GM12878 (cell line): ENCODE results near the gene A3GALT2. TPM values are rescaled to one million over a fixed set of nuclear protein-coding genes. Genes with fewer than 3 reads are reported as not detected.

ENCODE experiments used
- ATAC-seq: fragments of 200-7000 bp; cut with Tn5 transposase; 3 replicates; pipeline ENCODE4 v1.9.1; 2020; ENCODE audit warnings: mild to moderate bottlenecking, moderate library complexity
- BruUV-seq: library from RNA; stranded (reverse); fragments of 400-500 nt; replicated peaks from 2 replicates; lab custom pipeline; 2021; lab: Mats Ljungman, UMichigan
- CTCF ChIA-PET: fragments of 300-600 bp; sonication (Branson Sonifier 250); formaldehyde crosslinking; extraction: SDS; loops from one replicate; lab custom pipeline; 2021; ENCODE audit warnings: inconsistent platforms; lab: Yijun Ruan, JAX
- POLR2A ChIA-PET: fragments of 350-600 bp; formaldehyde crosslinking; extraction: SDS; loops from one replicate; lab custom pipeline; 2021; ENCODE audit warnings: inconsistent platforms; lab: Charles Lee
- RAD21 ChIA-PET: fragments of 300-600 bp; sonication (Branson Sonifier 250); formaldehyde crosslinking; loops from one replicate; lab custom pipeline; 2023; ENCODE audit warnings: antibody characterized with exemption; ENCODE audit not compliant: unreplicated experiment; lab: Charles Lee
- SMC1A ChIA-PET: fragments of 300-600 bp; sonication (Branson Sonifier 250); formaldehyde crosslinking; loops from one replicate; lab custom pipeline; 2023; ENCODE audit not compliant: unreplicated experiment, uncharacterized antibody; lab: Charles Lee
- DNase-seq: peaks from one replicate; pipeline ENCODE4 v3.0.0-alpha.2; 2011; ENCODE audit warnings: low read depth, low spot score
- FAIRE-seq: peaks from 3 replicates; lab custom pipeline; 2011; peaks lifted over from hg19 to GRCh38; lab: Jason Lieb, UNC
- H2AFZ ChIP-seq: 2 replicates; pipeline ENCODE4 v1.6.0; 2011; ENCODE audit warnings: low read depth, low read length, control low read depth; ENCODE audit not compliant: control insufficient read depth
- H3K27ac ChIP-seq: 2 replicates; pipeline ENCODE4 v1.5.1; 2011; ENCODE audit warnings: control low read depth; ENCODE audit not compliant: control insufficient read depth, insufficient read depth
- H3K27me3 ChIP-seq, 2 experiments: replicated peaks in 1 of 2; 2 replicates each; pipeline versions ENCODE4 v1.6.0 to v1.6.1; 2011; ENCODE audit warnings: low read length in 1 of 2; ENCODE audit not compliant: control insufficient read depth in 2 of 2, insufficient read depth in 2 of 2
- H3K36me3 ChIP-seq, 2 experiments: 2 replicates each; pipeline ENCODE4 v1.5.1; 2011; ENCODE audit warnings: low read length in 1 of 2; ENCODE audit not compliant: control insufficient read depth in 2 of 2, insufficient read depth in 2 of 2
- H3K4me1 ChIP-seq: 2 replicates; pipeline ENCODE4 v1.6.1; 2011; ENCODE audit warnings: mild to moderate bottlenecking, low read length, moderate library complexity, mixed read lengths; ENCODE audit not compliant: control insufficient read depth, insufficient read depth
- H3K4me2 ChIP-seq: 2 replicates; pipeline ENCODE4 v1.6.0; 2011; ENCODE audit warnings: control low read depth; ENCODE audit not compliant: control insufficient read depth, insufficient read depth
- H3K4me3 ChIP-seq: fragments of 200-600 bp; sonication (generic); 2 replicates; pipeline ENCODE4 v1.5.1; 2016
- H3K79me2 ChIP-seq: 2 replicates; pipeline ENCODE4 v1.6.0; 2011; ENCODE audit warnings: low read length; ENCODE audit not compliant: control insufficient read depth, insufficient read depth
- H3K9ac ChIP-seq: 2 replicates; pipeline ENCODE4 v1.8.0; 2011; ENCODE audit warnings: low read length, control low read depth, mixed read lengths; ENCODE audit not compliant: control insufficient read depth, insufficient read depth
- H3K9me3 ChIP-seq: replicated peaks from 3 replicates; pipeline ENCODE4 v1.5.1; 2011; ENCODE audit warnings: mild to moderate bottlenecking, low read length; ENCODE audit not compliant: control insufficient read depth, insufficient read depth
- H4K20me1 ChIP-seq: 2 replicates; pipeline ENCODE4 v1.6.0; 2011; ENCODE audit not compliant: control insufficient read depth, insufficient read depth
- CBFB ChIP-seq: IDR thresholded peaks from 2 replicates; pipeline ENCODE4 v1.6.1; 2016; ENCODE audit warnings: antibody characterized with exemption, low read depth
- IKZF2 ChIP-seq, 2 experiments: fragments of 450-650 bp; IDR thresholded peaks; 2 replicates each; pipeline ENCODE4 v1.6.1; 2017; ENCODE audit warnings: mild to moderate bottlenecking in 2 of 2, moderate library complexity in 2 of 2
- MYC ChIP-seq: IDR thresholded peaks from 2 replicates; pipeline ENCODE4 v1.6.1; 2011; ENCODE audit warnings: mild to moderate bottlenecking, low read length, moderate library complexity, inconsistent platforms; ENCODE audit not compliant: insufficient read depth, insufficient replicate concordance, insufficient read length, severe bottlenecking
- POLR2A ChIP-seq: IDR thresholded peaks from 2 replicates; pipeline ENCODE4 v1.6.1; 2011; ENCODE audit warnings: low read depth, mild to moderate bottlenecking, low read length
- USF2 ChIP-seq: IDR thresholded peaks from 2 replicates; pipeline ENCODE4 v1.6.1; 2011; ENCODE audit warnings: low read depth, low read length, improper control_type of control experiment, borderline replicate concordance
- ZBED1 ChIP-seq: IDR thresholded peaks from 2 replicates; pipeline ENCODE4 v1.6.1; 2016; ENCODE audit warnings: borderline replicate concordance
- ZNF384 ChIP-seq: IDR thresholded peaks from 2 replicates; pipeline ENCODE4 v1.6.1; 2012; ENCODE audit warnings: low read depth, mild to moderate bottlenecking, low read length, improper control_type of control experiment, borderline replicate concordance
- ZNF622 ChIP-seq: fragments of 450-650 bp; IDR thresholded peaks from 2 replicates; pipeline ENCODE4 v1.6.1; 2017; ENCODE audit warnings: mild to moderate bottlenecking, inconsistent platforms
- WGBS: methylation state at CpG from one replicate; pipeline ENCODE4 v1.1.6; 2016; ENCODE audit warnings: low lambda C conversion rate; ENCODE audit not compliant: insufficient replicate concordance, insufficient coverage; ENCODE audit errors: missing lambda C conversion rate; 5-methylcytosine and 5-hydroxymethylcytosine counted together
- in situ Hi-C: fragments of 300-500 bp; cut with MboI; formaldehyde crosslinking; loops from 9 replicates; pipeline ENCODE4 v1.14.3; 2018; ENCODE audit warnings: mixed read lengths
- intact Hi-C: fragments of 100-400 bp; cut with micrococcal nuclease; formaldehyde crosslinking; loops from one replicate; pipeline ENCODE4 v1.14.2; 2022; ENCODE audit not compliant: unreplicated experiment
- polyA plus RNA-seq, 11 experiments: library from polyadenylated mRNA; depleted of rRNA in 4 of 11; unstranded in 6 of 11; stranded (reverse) in 5 of 11; fragments of >200 nt; fragmentation: Nextera tagmentation in 4 of 11; fragmentation: Illumina TruSeq in 1 of 11; extraction: Ambion mirVana in 4 of 11; extraction: Trizol in 1 of 11; gene quantifications; 1 replicate in 1 of 11; 2 replicates in 10 of 11; pipeline versions ENCODE4 v1.2.1 to v1.2.3, GENCODE V29; 2011 to 2016; ENCODE audit warnings: inconsistent platforms in 2 of 11, missing spikeins in 2 of 11, low read depth in 1 of 11
- total RNA-seq, 4 experiments: library from RNA; depleted of rRNA in 3 of 4; stranded (reverse); fragments of >200 nt in 3 of 4; fragmentation: Illumina TruSeq in 1 of 4; extraction: Trizol in 1 of 4; gene quantifications; 2 replicates each; pipeline versions ENCODE4 v1.2.1 to v1.2.3, GENCODE V29; 2013 to 2021
- TF ChIP-seq, protein P1 (sequence below): fragments of 450-650 bp; IDR thresholded peaks from 2 replicates; pipeline ENCODE4 v1.6.1; 2017; ENCODE audit warnings: mild to moderate bottlenecking

Gene A3GALT2
- total and polyA plus RNA-seq, 10 of the 15 experiments (the other 5 are each of a cell fraction or from before 2014, with no cell fraction given), result not detected

GRCh38 chr1:33327587-33328325 is 6.9 kb upstream of the A3GALT2 start:
- Histone ChIP-seq H3K9me3 (no peaks in the 10 kb centered on the region), H3K27ac (no peak overlapping the region), H2AFZ (no peak overlapping the region), H3K36me3 (peaks cover 21 to 36% of the 10 kb centered on the region in 2 experiments), H3K27me3 (no peaks in the 10 kb centered on the region), H3K4me3 (no peak overlapping the region), H4K20me1 (no peaks in the 10 kb centered on the region), H3K4me1 (no peaks in the 10 kb centered on the region), H3K79me2 (no peaks in the 10 kb centered on the region; the same call in 1 of the 2 replicates), H3K4me2 (no peak overlapping the region), H3K9ac (no peak overlapping the region)
- ATAC-seq (no peak), DNase-seq (no peak), FAIRE-seq (no peak)
- RAD21 ChIA-PET, result no interaction called here
- in situ Hi-C loops, result no loop called here
- TF ChIP-seq POLR2A, result no peak
- intact Hi-C loops, result no loop called here
- SMC1A ChIA-PET, result no interaction called here
- POLR2A ChIA-PET, result no interaction called here
- no TSS peak for BruUV-seq
- WGBS, result 86% methylated on average over 9 of the region's 9 CpGs
- CTCF ChIA-PET, result no interaction called here

DNA sequence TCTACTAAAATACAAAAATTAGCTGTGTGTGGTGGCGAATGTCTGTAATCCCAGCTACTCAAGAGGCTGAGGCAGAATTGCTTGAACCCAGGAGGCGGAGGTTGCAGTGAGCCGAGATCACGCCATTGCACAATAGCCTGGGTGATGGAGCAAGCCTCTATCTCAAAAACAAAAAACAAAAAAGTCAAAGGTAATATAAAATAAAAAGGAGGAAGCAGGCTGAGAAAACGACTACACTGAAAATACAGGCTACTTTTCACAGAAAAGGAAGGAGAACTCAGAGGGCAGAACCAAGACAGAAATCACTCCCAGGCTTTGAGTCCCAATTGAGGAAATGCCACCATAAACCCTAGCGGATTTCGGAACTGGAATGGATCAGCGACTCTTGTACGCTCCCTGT is 5.9 kb upstream of the A3GALT2 start:
- no peak for DNase-seq
- TF ChIP-seq, protein P1, sequence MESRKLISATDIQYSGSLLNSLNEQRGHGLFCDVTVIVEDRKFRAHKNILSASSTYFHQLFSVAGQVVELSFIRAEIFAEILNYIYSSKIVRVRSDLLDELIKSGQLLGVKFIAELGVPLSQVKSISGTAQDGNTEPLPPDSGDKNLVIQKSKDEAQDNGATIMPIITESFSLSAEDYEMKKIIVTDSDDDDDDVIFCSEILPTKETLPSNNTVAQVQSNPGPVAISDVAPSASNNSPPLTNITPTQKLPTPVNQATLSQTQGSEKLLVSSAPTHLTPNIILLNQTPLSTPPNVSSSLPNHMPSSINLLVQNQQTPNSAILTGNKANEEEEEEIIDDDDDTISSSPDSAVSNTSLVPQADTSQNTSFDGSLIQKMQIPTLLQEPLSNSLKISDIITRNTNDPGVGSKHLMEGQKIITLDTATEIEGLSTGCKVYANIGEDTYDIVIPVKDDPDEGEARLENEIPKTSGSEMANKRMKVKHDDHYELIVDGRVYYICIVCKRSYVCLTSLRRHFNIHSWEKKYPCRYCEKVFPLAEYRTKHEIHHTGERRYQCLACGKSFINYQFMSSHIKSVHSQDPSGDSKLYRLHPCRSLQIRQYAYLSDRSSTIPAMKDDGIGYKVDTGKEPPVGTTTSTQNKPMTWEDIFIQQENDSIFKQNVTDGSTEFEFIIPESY, result no peak
- no peak for TF ChIP-seq ZNF622
- TF ChIP-seq CBFB, result no peak
- no peak for TF ChIP-seq USF2
- no peak for TF ChIP-seq ZBED1
- TF ChIP-seq ZNF384, result no peak
- no peak for TF ChIP-seq IKZF2 (IDR thresholded peaks at IDR 0.05)
- no peak for TF ChIP-seq MYC

More for the DNA sequence above, 5.9 kb upstream of the A3GALT2 start:
- no peak overlapping the region for H3K9ac ChIP-seq
- peaks cover 17 to 31% of the 10 kb centered on the region in 2 experiments; a peak in 3 of 4 replicates for H3K36me3 ChIP-seq
- in situ Hi-C loops (no loop called here), intact Hi-C loops (no loop called here)
- H3K79me2 ChIP-seq, result no peaks in the 10 kb centered on the region
- H3K27ac ChIP-seq, result no peak overlapping the region
- H3K9me3 ChIP-seq, result no peaks in the 10 kb centered on the region
- H3K4me2 ChIP-seq, result no peak overlapping the region
- ChIA-PET RAD21 (no interaction called here), SMC1A (no interaction called here), CTCF (interaction anchor here (1.3 kb wide), 1 partner anchor 11 kb away, joined by 3 read pairs; no protein-coding TSS in a partner anchor), POLR2A (no interaction called here)
- H3K27me3 ChIP-seq, result no peaks in the 10 kb centered on the region
- H2AFZ ChIP-seq, result no peak overlapping the region
- 95% methylated on average over 9 of the region's 9 CpGs for WGBS
- no peaks in the 10 kb centered on the region for H4K20me1 ChIP-seq
- no peaks in the 10 kb centered on the region for H3K4me1 ChIP-seq
- H3K4me3 ChIP-seq, result no peak overlapping the region
- no peak for FAIRE-seq
- ATAC-seq, result no peak
- no TSS peak for BruUV-seq
